Panc1 (cell line): ENCODE results near the gene PTCHD4.

Source experiments
- CTCF ChIP-seq: fragments of 450-650 bp; IDR thresholded peaks from 2 replicates; pipeline ENCODE4 v1.5.1; 2017; ENCODE audit warnings: mild to moderate bottlenecking
- POLR2AphosphoS5 ChIP-seq: IDR thresholded peaks from 2 replicates; pipeline ENCODE4 v1.6.1; 2012; ENCODE audit warnings: mild to moderate bottlenecking, low read depth, low read length, moderate library complexity
- REST ChIP-seq, 2 experiments: IDR thresholded peaks; 2 replicates each; pipeline ENCODE4 v1.6.1; 2011 to 2012; ENCODE audit warnings: low read depth in 2 of 2, control low read depth in 1 of 2, low read length in 1 of 2, mild to moderate bottlenecking in 1 of 2, moderate library complexity in 1 of 2; ENCODE audit not compliant: insufficient read depth in 1 of 2
- SIN3A ChIP-seq: IDR thresholded peaks from 2 replicates; pipeline ENCODE4 v1.6.1; 2012; ENCODE audit warnings: low read depth, mild to moderate bottlenecking, low read length, moderate library complexity, borderline replicate concordance; ENCODE audit not compliant: insufficient read depth

GRCh38 chr6:48116699-48117645, 6.0 kb upstream of the PTCHD4 start:
- no peak for TF ChIP-seq CTCF
- no peak for TF ChIP-seq POLR2AphosphoS5
- no peak for TF ChIP-seq REST (IDR thresholded peaks at IDR 0.05; ENCODE audit: insufficient read depth in 1 of 2, low read depth in 2 of 2, low read length in 1 of 2)
- no peak for TF ChIP-seq SIN3A
